SK-N-SH treated with all-trans-retinoic acid at 6 μM for 48 hours (cell line): Measurements from ENCODE around the gene ZBTB4.

ENCODE experiments used
- ESRRG ChIP-seq: fragments of 250-450 bp; sonication (Bioruptor Pico); IDR thresholded peaks from 2 replicates; pipeline ENCODE4 v1.6.1; 2021; ENCODE audit warnings: mild to moderate bottlenecking
- TF ChIP-seq, protein P1 (sequence below): fragments of 250-450 bp; sonication (Bioruptor Pico); IDR thresholded peaks from 2 replicates; pipeline ENCODE4 v1.8.0; 2020; ENCODE audit warnings: mild to moderate bottlenecking, moderate library complexity, borderline replicate concordance

DNA sequence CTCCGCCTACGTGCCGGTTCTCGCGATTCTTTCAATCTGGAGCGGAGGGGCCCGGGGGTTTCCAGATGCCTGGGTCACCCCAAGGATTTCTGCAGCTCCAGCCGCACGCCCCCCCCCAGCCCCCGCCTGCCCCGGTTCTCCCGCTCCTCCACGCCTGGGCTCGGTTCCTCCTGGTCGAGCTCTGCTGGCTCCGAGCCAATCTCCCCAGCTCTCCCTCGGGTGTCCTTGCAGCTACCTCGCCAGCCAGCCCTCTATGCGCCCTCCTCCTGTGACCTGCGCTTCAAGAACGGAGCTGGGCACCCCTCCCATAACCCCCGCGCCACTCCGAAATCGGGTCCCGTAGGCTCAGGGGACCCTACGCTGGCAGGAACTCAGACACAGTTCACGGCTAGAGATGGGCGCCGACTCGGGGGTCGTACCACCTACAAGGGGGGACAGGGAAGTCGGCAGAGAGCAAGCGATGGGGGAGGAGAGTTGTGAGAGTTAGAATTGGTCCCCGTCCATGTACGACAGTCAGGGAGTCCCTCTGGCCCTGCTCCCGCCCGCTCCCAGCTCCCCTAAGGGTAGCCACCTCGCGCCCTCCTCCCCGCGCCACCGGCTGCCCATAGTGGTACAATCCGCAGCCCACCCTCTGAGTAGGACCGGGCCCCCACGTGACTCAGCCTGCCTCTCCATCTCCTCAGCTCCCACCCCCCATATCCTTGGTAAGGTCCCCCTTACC is 39.2 kb downstream of the ZBTB4 start:
- TF ChIP-seq, protein P1, sequence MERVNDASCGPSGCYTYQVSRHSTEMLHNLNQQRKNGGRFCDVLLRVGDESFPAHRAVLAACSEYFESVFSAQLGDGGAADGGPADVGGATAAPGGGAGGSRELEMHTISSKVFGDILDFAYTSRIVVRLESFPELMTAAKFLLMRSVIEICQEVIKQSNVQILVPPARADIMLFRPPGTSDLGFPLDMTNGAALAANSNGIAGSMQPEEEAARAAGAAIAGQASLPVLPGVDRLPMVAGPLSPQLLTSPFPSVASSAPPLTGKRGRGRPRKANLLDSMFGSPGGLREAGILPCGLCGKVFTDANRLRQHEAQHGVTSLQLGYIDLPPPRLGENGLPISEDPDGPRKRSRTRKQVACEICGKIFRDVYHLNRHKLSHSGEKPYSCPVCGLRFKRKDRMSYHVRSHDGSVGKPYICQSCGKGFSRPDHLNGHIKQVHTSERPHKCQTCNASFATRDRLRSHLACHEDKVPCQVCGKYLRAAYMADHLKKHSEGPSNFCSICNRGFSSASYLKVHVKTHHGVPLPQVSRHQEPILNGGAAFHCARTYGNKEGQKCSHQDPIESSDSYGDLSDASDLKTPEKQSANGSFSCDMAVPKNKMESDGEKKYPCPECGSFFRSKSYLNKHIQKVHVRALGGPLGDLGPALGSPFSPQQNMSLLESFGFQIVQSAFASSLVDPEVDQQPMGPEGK: no peak
- no peak for TF ChIP-seq ESRRG (CRISPR knock-in tag)
